Measurements from ENCODE around the gene METTL25B.

- TF ChIP-seq POLR2A (IDR thresholded peaks at IDR 0.05) = no peak
- TF ChIP-seq CTCF (IDR thresholded peaks at IDR 0.05) = no peak
- TF ChIP-seq POLR2AphosphoS5 (IDR thresholded peaks at IDR 0.05) = no peak
These were observed 10.6 kb downstream of the METTL25B start for GRCh38 chr1:156738916-156739315.

Measured in transverse colon (tissue), 4 donors.